HuH-7 (cell line): Measurements from ENCODE around the gene RAB4B.
"Not testable (repeated sequence)": the region's sequence is repeated elsewhere in the genome, so short reads cannot be mapped to it uniquely, and the experiment has no call there.

Experiments
- DNase-seq: peaks from one replicate; pipeline ENCODE4 v3.0.0; 2011; ENCODE audit warnings: low spot score

RAB4B gene

GRCh38 chr19:40780582-40780981 is 2.5 kb downstream of the RAB4B start:
- DNase-seq = no peak

- DNase-seq = no peak
Measured at GRCh38 chr19:40781140-40781539, 3.1 kb downstream of the RAB4B start.

GRCh38 chr19:40783711-40784110 is 5.7 kb downstream of the RAB4B start:
- DNase-seq = no peak

- not testable (repeated sequence) for DNase-seq
Measured at GRCh38 chr19:40784146-40784545, 6.1 kb downstream of the RAB4B start.

GRCh38 chr19:40785526-40785925 is 7.5 kb downstream of the RAB4B start:
- no peak for DNase-seq

GRCh38 chr19:40786060-40787037 is 8.3 kb downstream of the RAB4B start:
- no peak for DNase-seq

- no peak for DNase-seq
Measured at GRCh38 chr19:40791349-40791748, 13.3 kb downstream of the RAB4B start.

GRCh38 chr19:40791996-40792395 is 13.9 kb downstream of the RAB4B start:
- no peak for DNase-seq

GRCh38 chr19:40797166-40797962 is 19.3 kb downstream of the RAB4B start:
- no peak for DNase-seq

GRCh38 chr19:40797963-40798682 is 20.1 kb downstream of the RAB4B start:
- DNase-seq = peak; percentile 97

- peak; percentile 97 for DNase-seq
Measured at GRCh38 chr19:40798683-40799557, 20.9 kb downstream of the RAB4B start, which contains the start of gene EGLN2. EGLN2 (plus strand) TSS chr19:40799191; CDS start chr19:40800573, 1,382 bp downstream.

GRCh38 chr19:40799558-40800338 is 21.7 kb downstream of the RAB4B start:
- DNase-seq = peak; percentile 50

- DNase-seq = no peak
Measured at GRCh38 chr19:40800339-40800996, 22.4 kb downstream of the RAB4B start.

GRCh38 chr19:40800997-40801377 is 22.9 kb downstream of the RAB4B start:
- no peak for DNase-seq

GRCh38 chr19:40801426-40802299 is 23.6 kb downstream of the RAB4B start:
- no peak for DNase-seq

GRCh38 chr19:40802300-40803169 is 24.5 kb downstream of the RAB4B start:
- DNase-seq = no peak

GRCh38 chr19:40803170-40803856 is 25.3 kb downstream of the RAB4B start:
- no peak for DNase-seq
